GM23338 (cell line): Measurements from ENCODE around the gene KRT9. TPM values are rescaled to one million over a fixed set of nuclear protein-coding genes. Genes with fewer than 3 reads are reported as not detected.

ENCODE experiments used
- ATAC-seq: fragments of 200-7000 bp; cut with Tn5 transposase; 3 replicates; pipeline ENCODE4 v1.9.1; 2020
- DNase-seq: peaks from one replicate; pipeline ENCODE4 v3.0.0-alpha.2; 2015; ENCODE audit warnings: low spot score
- H2AFZ ChIP-seq: fragments of 200-600 bp; sonication (generic); 2 replicates; pipeline ENCODE4 v1.8.0; 2016; ENCODE audit warnings: antibody characterized with exemption, mild to moderate bottlenecking, moderate library complexity
- H3F3A ChIP-seq: fragments of 200-600 bp; sonication (generic); replicated peaks from 2 replicates; pipeline ENCODE4 v1.8.0; 2017; ENCODE audit warnings: antibody characterized with exemption, mixed run types, low read depth
- H3K27ac ChIP-seq: fragments of 200-600 bp; sonication (generic); 2 replicates; pipeline ENCODE4 v1.6.1; 2016; ENCODE audit warnings: low read depth
- H3K27me3 ChIP-seq: fragments of 200-600 bp; sonication (generic); 2 replicates; pipeline ENCODE4 v1.8.0; 2016; ENCODE audit warnings: mild to moderate bottlenecking, mixed run types, moderate library complexity; ENCODE audit not compliant: insufficient read depth
- H3K36me3 ChIP-seq: fragments of 200-600 bp; sonication (generic); 2 replicates; pipeline ENCODE4 v1.8.0; 2016; ENCODE audit warnings: mild to moderate bottlenecking; ENCODE audit not compliant: insufficient read depth
- H3K4me1 ChIP-seq: fragments of 200-600 bp; sonication (generic); 2 replicates; pipeline ENCODE4 v1.8.0; 2016; ENCODE audit warnings: mild to moderate bottlenecking, moderate library complexity; ENCODE audit not compliant: insufficient read depth
- H3K4me2 ChIP-seq: fragments of 200-600 bp; sonication (generic); 2 replicates; pipeline ENCODE4 v1.7.1; 2017; ENCODE audit warnings: mixed run types
- H3K4me3 ChIP-seq: fragments of 200-600 bp; sonication (generic); 2 replicates; pipeline ENCODE4 v1.6.1; 2016; ENCODE audit warnings: mixed run types
- H3K79me2 ChIP-seq: fragments of 200-600 bp; sonication (generic); replicated peaks from 2 replicates; pipeline ENCODE4 v1.8.0; 2017; ENCODE audit warnings: mild to moderate bottlenecking; ENCODE audit not compliant: insufficient read depth
- H3K9me2 ChIP-seq: fragments of 200-600 bp; sonication (generic); 2 replicates; pipeline ENCODE4 v1.8.0; 2017; ENCODE audit not compliant: insufficient read depth
- H4K20me1 ChIP-seq: fragments of 200-600 bp; sonication (generic); replicated peaks from 2 replicates; pipeline ENCODE4 v1.8.0; 2017; ENCODE audit warnings: mild to moderate bottlenecking; ENCODE audit not compliant: insufficient read depth
- H3K27ac Mint-ChIP-seq: 2 replicates; pipeline ENCODE4 v1.8.0; 2020; ENCODE audit warnings: inconsistent platforms, mild to moderate bottlenecking, moderate library complexity, mixed read lengths
- H3K27me3 Mint-ChIP-seq: 3 replicates; pipeline ENCODE4 v1.8.0; 2022; ENCODE audit warnings: low read depth, mild to moderate bottlenecking, moderate library complexity, mixed read lengths, inconsistent platforms; ENCODE audit not compliant: insufficient read depth, poor library complexity
- H3K36me3 Mint-ChIP-seq: 3 replicates; pipeline ENCODE4 v1.8.0; 2021; ENCODE audit warnings: low read depth, mild to moderate bottlenecking, inconsistent platforms, moderate library complexity, mixed read lengths
- H3K4me1 Mint-ChIP-seq: 3 replicates; pipeline ENCODE4 v1.8.0; 2020; ENCODE audit warnings: mild to moderate bottlenecking, inconsistent platforms, mixed read lengths
- H3K4me3 Mint-ChIP-seq: 3 replicates; pipeline ENCODE4 v1.8.0; 2021; ENCODE audit warnings: moderate library complexity, mild to moderate bottlenecking, inconsistent platforms, mixed read lengths
- H3K9me3 Mint-ChIP-seq: 3 replicates; pipeline ENCODE4 v1.8.0; 2020; ENCODE audit warnings: moderate library complexity, mild to moderate bottlenecking, inconsistent platforms, mixed read lengths
- CTCF ChIP-seq, 2 experiments: fragments of 200-600 bp in 1 of 2; sonication (generic) in 1 of 2; conservative IDR thresholded peaks; 2 replicates each; pipeline versions ENCODE4 v1.5.1 to v1.6.1; 2016 to 2017; ENCODE audit warnings: antibody characterized with exemption in 2 of 2, low read depth in 2 of 2, mild to moderate bottlenecking in 2 of 2, moderate library complexity in 1 of 2
- ETS1 ChIP-seq: IDR thresholded peaks from 2 replicates; pipeline ENCODE4 v1.6.1; 2016; ENCODE audit warnings: antibody characterized with exemption
- EZH2 ChIP-seq: fragments of 200-600 bp; sonication (generic); IDR thresholded peaks from one replicate; pipeline ENCODE4 v1.8.0; 2017; ENCODE audit warnings: antibody characterized with exemption, mild to moderate bottlenecking, low read depth; ENCODE audit not compliant: unreplicated experiment
- EZH2phosphoT487 ChIP-seq: fragments of 200-600 bp; sonication (generic); IDR thresholded peaks from one replicate; pipeline ENCODE4 v1.8.1; 2018; ENCODE audit warnings: antibody characterized with exemption; ENCODE audit not compliant: unreplicated experiment
- JUNB ChIP-seq: IDR thresholded peaks from one replicate; pipeline ENCODE4 v1.6.1; 2016; ENCODE audit warnings: antibody characterized with exemption; ENCODE audit not compliant: unreplicated experiment
- REST ChIP-seq: IDR thresholded peaks from one replicate; pipeline ENCODE4 v1.6.1; 2018; ENCODE audit warnings: antibody characterized with exemption; ENCODE audit not compliant: unreplicated experiment
- STAT1 ChIP-seq: IDR thresholded peaks from one replicate; pipeline ENCODE4 v1.6.1; 2016; ENCODE audit warnings: antibody characterized with exemption; ENCODE audit not compliant: unreplicated experiment
- ZNF114 ChIP-seq: fragments of 250-450 bp; sonication (Bioruptor Pico); IDR thresholded peaks from 2 replicates; pipeline ENCODE4 v1.5.0; 2020; ENCODE audit warnings: mild to moderate bottlenecking, moderate library complexity
- ZNF331 ChIP-seq: fragments of 250-450 bp; sonication (Bioruptor Pico); IDR thresholded peaks from 2 replicates; pipeline ENCODE4 v1.5.0; 2020; ENCODE audit warnings: low read depth, mild to moderate bottlenecking, moderate library complexity
- ZNF462 ChIP-seq: fragments of 250-450 bp; sonication (Bioruptor Pico); IDR thresholded peaks from 2 replicates; pipeline ENCODE4 v1.5.0; 2020; ENCODE audit warnings: mild to moderate bottlenecking, moderate library complexity
- polyA plus RNA-seq: library from polyadenylated mRNA; unstranded; fragments of >200 nt; fragmentation: Nextera tagmentation; extraction: Ambion mirVana; gene quantifications from 2 replicates; pipeline ENCODE4 v1.2.1, GENCODE V29; 2016
- total RNA-seq: library from RNA; depleted of rRNA; stranded (reverse); fragments of >200 nt; shearing (Covaris generic); gene quantifications from 2 replicates; pipeline ENCODE4 v1.2.3, GENCODE V29; 2014

KRT9 gene
- total and polyA plus RNA-seq, 2 experiments from 2014 or later, result not detected

- peaks cover 13% of the 10 kb centered on the region for H3K4me1 ChIP-seq
- H3K4me3 ChIP-seq, result no peak overlapping the region
- no peak overlapping the region for H3K27ac ChIP-seq
- no peaks in the 10 kb centered on the region for H3K36me3 ChIP-seq
- DNase-seq (no peak), ATAC-seq (no peak)
- Mint-ChIP-seq H3K27ac (no peak overlapping the region), H3K4me3 (no peak overlapping the region), H3K4me1 (peaks cover 32% of the 10 kb centered on the region), H3K36me3 (no peaks in the 10 kb centered on the region), H3K9me3 (peaks cover 7% of the 10 kb centered on the region), H3K27me3 (peaks cover 13% of the 10 kb centered on the region)
- H3F3A ChIP-seq, result no peaks in the 10 kb centered on the region
- no peak for TF ChIP-seq EZH2phosphoT487
- no peak for TF ChIP-seq REST
- TF ChIP-seq STAT1, result no peak
- TF ChIP-seq ETS1, result no peak
- no peak for TF ChIP-seq ZNF331
- TF ChIP-seq CTCF (conservative IDR thresholded peaks at IDR 0.05; ENCODE audit: low read depth in 2 of 2), result no peak
- TF ChIP-seq EZH2, result no peak
- no peak for TF ChIP-seq JUNB
- TF ChIP-seq ZNF114, result no peak
- no peak for TF ChIP-seq ZNF462
- no peak overlapping the region for H2AFZ ChIP-seq
- no peaks in the 10 kb centered on the region for H4K20me1 ChIP-seq
- H3K27me3 ChIP-seq, result no peaks in the 10 kb centered on the region
- no peaks in the 10 kb centered on the region for H3K9me2 ChIP-seq
- no peak overlapping the region for H3K4me2 ChIP-seq
- no peaks in the 10 kb centered on the region for H3K79me2 ChIP-seq
These were observed 29.5 kb downstream of the KRT9 start for GRCh38 chr17:41542357-41542756.
